H9 (cell line): ENCODE data around the gene VMAC. TPM values are rescaled to one million over a fixed set of nuclear protein-coding genes. Genes with fewer than 3 reads are reported as not detected.

Source experiments
- DNase-seq: peaks from one replicate; pipeline ENCODE4 v3.0.0-alpha.2; 2017
- H2AFZ ChIP-seq: one replicate; pipeline ENCODE4 v1.6.1; 2013; ENCODE audit warnings: mild to moderate bottlenecking, low read length, control low read depth, moderate library complexity
- H2AK5ac ChIP-seq: 2 replicates; pipeline ENCODE4 v1.6.1; 2013; ENCODE audit warnings: low read length, control low read depth, mixed read lengths; ENCODE audit not compliant: insufficient read length
- H2BK120ac ChIP-seq: one replicate; pipeline ENCODE4 v1.6.1; 2013; ENCODE audit warnings: low read depth, mild to moderate bottlenecking, low read length, control low read depth, inconsistent platforms; ENCODE audit not compliant: poor library complexity, severe bottlenecking
- H2BK12ac ChIP-seq: 2 replicates; pipeline ENCODE4 v1.6.1; 2013; ENCODE audit warnings: low read length, control low read depth, mixed read lengths, low read depth; ENCODE audit not compliant: insufficient read length
- H2BK15ac ChIP-seq: 2 replicates; pipeline ENCODE4 v1.6.1; 2013; ENCODE audit warnings: low read depth, low read length, control low read depth
- H2BK20ac ChIP-seq: one replicate; pipeline ENCODE4 v1.6.1; 2013; ENCODE audit warnings: low read depth, mild to moderate bottlenecking, low read length, control low read depth, inconsistent platforms; ENCODE audit not compliant: poor library complexity, severe bottlenecking
- H2BK5ac ChIP-seq: 2 replicates; pipeline ENCODE4 v1.6.1; 2013; ENCODE audit warnings: low read length, control low read depth, mixed read lengths; ENCODE audit not compliant: insufficient read length
- H3K14ac ChIP-seq: 2 replicates; pipeline ENCODE4 v1.6.1; 2013; ENCODE audit warnings: low read length, control low read depth; ENCODE audit not compliant: insufficient read depth
- H3K18ac ChIP-seq: 2 replicates; pipeline ENCODE4 v1.6.1; 2013; ENCODE audit warnings: low read depth, mild to moderate bottlenecking, mixed read lengths, low read length, control low read depth; ENCODE audit not compliant: insufficient read length
- H3K23ac ChIP-seq: 2 replicates; pipeline ENCODE4 v1.6.1; 2013; ENCODE audit warnings: low read length, control low read depth, mixed read lengths, low read depth; ENCODE audit not compliant: insufficient read length
- H3K23me2 ChIP-seq: 2 replicates; pipeline ENCODE4 v1.6.1; 2013; ENCODE audit warnings: low read depth, mild to moderate bottlenecking, mixed read lengths, low read length, control low read depth; ENCODE audit not compliant: insufficient read length, poor library complexity, severe bottlenecking
- H3K27ac ChIP-seq: 2 replicates; pipeline ENCODE4 v1.5.1; 2013; ENCODE audit warnings: low read length, control low read depth, mixed read lengths, low read depth; ENCODE audit not compliant: insufficient read length
- H3K27me3 ChIP-seq: 2 replicates; pipeline ENCODE4 v1.6.1; 2013; ENCODE audit warnings: low read length, control low read depth, inconsistent platforms; ENCODE audit not compliant: insufficient read depth
- H3K4ac ChIP-seq: 2 replicates; pipeline ENCODE4 v1.6.1; 2013; ENCODE audit warnings: low read depth, mild to moderate bottlenecking, control low read depth, inconsistent platforms, low read length, moderate library complexity
- H3K4me1 ChIP-seq: 2 replicates; pipeline ENCODE4 v1.6.1; 2013; ENCODE audit warnings: low read length, control low read depth, inconsistent platforms; ENCODE audit not compliant: insufficient read depth
- H3K4me2 ChIP-seq: 2 replicates; pipeline ENCODE4 v1.6.1; 2013; ENCODE audit warnings: low read length, control low read depth, mixed read lengths; ENCODE audit not compliant: insufficient read length, insufficient read depth
- H3K56ac ChIP-seq: 2 replicates; pipeline ENCODE4 v1.6.1; 2013; ENCODE audit warnings: low read depth, mild to moderate bottlenecking, mixed read lengths, low read length, control low read depth; ENCODE audit not compliant: insufficient read length
- H3K79me1 ChIP-seq: 2 replicates; pipeline ENCODE4 v1.6.1; 2013; ENCODE audit warnings: low read depth, mild to moderate bottlenecking, moderate library complexity, low read length, control low read depth, inconsistent platforms; ENCODE audit not compliant: insufficient read depth, poor library complexity, severe bottlenecking
- H3K79me2 ChIP-seq: 2 replicates; pipeline ENCODE4 v1.6.1; 2013; ENCODE audit warnings: low read length, control low read depth, inconsistent platforms; ENCODE audit not compliant: insufficient read depth
- H3K9ac ChIP-seq: 2 replicates; pipeline ENCODE4 v1.6.1; 2013; ENCODE audit warnings: low read length, control low read depth, mixed read lengths; ENCODE audit not compliant: insufficient read length; ENCODE audit errors: extremely low read depth
- H3K9me3 ChIP-seq: one replicate; pipeline ENCODE4 v1.6.1; 2013; ENCODE audit warnings: low read depth, low read length, inconsistent platforms; ENCODE audit not compliant: control insufficient read depth
- H3T11ph ChIP-seq: one replicate; pipeline ENCODE4 v1.6.1; 2013; ENCODE audit warnings: mild to moderate bottlenecking, low read length, control low read depth, inconsistent platforms
- H4K20me1 ChIP-seq: one replicate; pipeline ENCODE4 v1.6.1; 2013; ENCODE audit not compliant: control insufficient read depth, insufficient read length, insufficient read depth
- H4K5ac ChIP-seq: 2 replicates; pipeline ENCODE4 v1.6.1; 2013; ENCODE audit warnings: low read depth, mild to moderate bottlenecking, mixed read lengths, low read length, control low read depth; ENCODE audit not compliant: insufficient read length
- H4K8ac ChIP-seq: replicated peaks from 2 replicates; pipeline ENCODE4 v1.6.1; 2013; ENCODE audit warnings: low read length, control low read depth, mixed read lengths, low read depth; ENCODE audit not compliant: insufficient read length
- H4K91ac ChIP-seq: 2 replicates; pipeline ENCODE4 v1.6.1; 2013; ENCODE audit warnings: low read depth, mild to moderate bottlenecking, moderate library complexity, mixed read lengths, low read length, control low read depth; ENCODE audit not compliant: insufficient read length
- H3K27ac Mint-ChIP-seq, 3 experiments: 2 replicates in 2 of 3; 3 replicates in 1 of 3; pipeline ENCODE4 v1.8.0; 2020 to 2021; ENCODE audit warnings: mixed read lengths in 3 of 3, mild to moderate bottlenecking in 1 of 3, moderate library complexity in 1 of 3
- H3K27me3 Mint-ChIP-seq: 2 replicates; pipeline ENCODE4 v1.8.0; 2021; ENCODE audit warnings: low read depth, mild to moderate bottlenecking, moderate library complexity, mixed read lengths
- H3K36me3 Mint-ChIP-seq, 3 experiments: 2 replicates in 2 of 3; 3 replicates in 1 of 3; pipeline ENCODE4 v1.8.0; 2020 to 2021; ENCODE audit warnings: low read depth in 3 of 3, mixed read lengths in 3 of 3; ENCODE audit not compliant: insufficient read depth in 1 of 3
- H3K4me1 Mint-ChIP-seq, 2 experiments: 2 replicates each; pipeline ENCODE4 v1.8.0; 2020; ENCODE audit warnings: mixed read lengths in 2 of 2
- H3K4me3 Mint-ChIP-seq, 2 experiments: 2 replicates in 1 of 2; 3 replicates in 1 of 2; pipeline ENCODE4 v1.8.0; 2020 to 2021; ENCODE audit warnings: mild to moderate bottlenecking in 2 of 2, mixed read lengths in 2 of 2, moderate library complexity in 1 of 2
- H3K9me3 Mint-ChIP-seq, 2 experiments: 2 replicates in 1 of 2; 3 replicates in 1 of 2; pipeline ENCODE4 v1.8.0; 2020; ENCODE audit warnings: mild to moderate bottlenecking in 2 of 2, mixed read lengths in 2 of 2, moderate library complexity in 1 of 2
- CTCF ChIP-seq: fragments of 200-600 bp; sonication (generic); conservative IDR thresholded peaks from 3 replicates; pipeline ENCODE4 v1.8.0; 2021; ENCODE audit warnings: antibody characterized with exemption, mild to moderate bottlenecking
- WGBS: extraction: QIAGEN DNeasy Blood & Tissue Kit; methylation state at CpG from one replicate; pipeline ENCODE4 v1.1.7; 2013; ENCODE audit warnings: missing lambda C conversion rate, low lambda C conversion rate, mixed read lengths; ENCODE audit not compliant: insufficient read length; ENCODE audit errors: extremely low coverage; 5-methylcytosine and 5-hydroxymethylcytosine counted together
- total RNA-seq: library from RNA; stranded (reverse); gene quantifications from 2 replicates; pipeline ENCODE4 v1.2.1, GENCODE V29; 2021

VMAC gene
- total RNA-seq, 1 experiment from 2014 or later, result 2.2 TPM

- H3K4me1 Mint-ChIP-seq, result peaks cover 91 to 92% of the 10 kb centered on the region in 2 experiments
- no peak overlapping the region for H2BK15ac ChIP-seq
- H2AFZ ChIP-seq, result no peak overlapping the region
- H3K9me3 Mint-ChIP-seq, result no peaks in the 10 kb centered on the region
- H4K20me1 ChIP-seq, result no peaks in the 10 kb centered on the region
- H4K91ac ChIP-seq, result no peak overlapping the region
- peaks cover 3% of the 10 kb centered on the region for H3K79me1 ChIP-seq
- H3K27me3 Mint-ChIP-seq, result peaks cover 1% of the 10 kb centered on the region; the same call in 1 of the 2 replicates
- no peak overlapping the region for H3K14ac ChIP-seq
- H2BK5ac ChIP-seq, result no peak overlapping the region
- no peak overlapping the region for H2BK20ac ChIP-seq
- no peak overlapping the region for H3K4me2 ChIP-seq
- H3K18ac ChIP-seq, result no peak overlapping the region
- H3K27me3 ChIP-seq, result no peaks in the 10 kb centered on the region
- H2BK120ac ChIP-seq, result no peak overlapping the region
- no peaks in the 10 kb centered on the region for H3K9me3 ChIP-seq
- H2BK12ac ChIP-seq, result no peak overlapping the region
- peaks cover 16% of the 10 kb centered on the region; the same call in 1 of the 2 replicates for H3K79me2 ChIP-seq
- no peak overlapping the region for H3K4ac ChIP-seq
- H3T11ph ChIP-seq, result no peak overlapping the region
- H3K23ac ChIP-seq, result no peak overlapping the region
- H4K8ac ChIP-seq, result no peak overlapping the region
- peaks cover 0 to 13% (median 4%) of the 10 kb centered on the region in 3 experiments; a peak in 6 of 7 replicates for H3K36me3 Mint-ChIP-seq
- H2AK5ac ChIP-seq, result no peak overlapping the region
- TF ChIP-seq CTCF, result no peak
- H3K9ac ChIP-seq, result no peak overlapping the region
- no peak overlapping the region for H3K27ac ChIP-seq
- H3K4me1 ChIP-seq, result peaks cover 34% of the 10 kb centered on the region
- no peak for DNase-seq
- peak overlapping the region in 1 of 2 experiments; percentile 52; a peak in 1 of 5 replicates for H3K4me3 Mint-ChIP-seq
- H3K23me2 ChIP-seq, result no peaks in the 10 kb centered on the region
- peak overlapping the region in 2 of 3 experiments; percentile 59 to 90; a peak in 5 of 7 replicates for H3K27ac Mint-ChIP-seq
- H4K5ac ChIP-seq, result no peak overlapping the region
- WGBS, result no CpG with 5 or more reads among the region's 17 CpGs
- no peak overlapping the region for H3K56ac ChIP-seq
These were observed 49.1 kb downstream of the VMAC start for GRCh38 chr19:5953680-5954213.
